MCF 10A (cell line): Measurements from ENCODE around the gene COL16A1. TPM values are rescaled to one million over a fixed set of nuclear protein-coding genes. Genes with fewer than 3 reads are reported as not detected.

Source experiments
- BruUV-seq: library from RNA; stranded (reverse); fragments of 400-500 nt; replicated peaks from 2 replicates; lab custom pipeline; 2021; lab: Mats Ljungman, UMichigan
- CTCF ChIA-PET: fragments of 300-600 bp; sonication (Branson Sonifier 250); formaldehyde crosslinking; extraction: SDS; loops from one replicate; lab custom pipeline; 2021; ENCODE audit warnings: antibody characterized with exemption, inconsistent platforms; lab: Yijun Ruan, JAX
- POLR2A ChIA-PET: fragments of 300-600, 350-650 bp; sonication (Branson Sonifier 250); formaldehyde crosslinking; extraction: SDS; loops from one replicate; lab custom pipeline; 2020; ENCODE audit warnings: antibody characterized with exemption, inconsistent platforms; lab: Yijun Ruan, JAX
- DNase-seq: peaks from one replicate; pipeline ENCODE4 v3.0.0-alpha.2; 2018; ENCODE audit not compliant: unreplicated experiment
- H3K27ac Mint-ChIP-seq: one replicate; pipeline ENCODE4 v1.8.0; 2022; ENCODE audit warnings: mild to moderate bottlenecking, low read depth, mixed read lengths; ENCODE audit not compliant: unreplicated experiment
- H3K27me3 Mint-ChIP-seq: one replicate; pipeline ENCODE4 v1.8.0; 2022; ENCODE audit warnings: mixed read lengths; ENCODE audit not compliant: insufficient read depth, unreplicated experiment
- H3K36me3 Mint-ChIP-seq: one replicate; pipeline ENCODE4 v1.8.0; 2022; ENCODE audit warnings: mild to moderate bottlenecking, moderate library complexity, mixed read lengths; ENCODE audit not compliant: insufficient read depth, unreplicated experiment
- H3K4me1 Mint-ChIP-seq: one replicate; pipeline ENCODE4 v1.8.0; 2022; ENCODE audit warnings: mixed read lengths; ENCODE audit not compliant: insufficient read depth, unreplicated experiment
- H3K4me3 Mint-ChIP-seq: one replicate; pipeline ENCODE4 v1.8.0; 2022; ENCODE audit warnings: mild to moderate bottlenecking, moderate library complexity, mixed read lengths; ENCODE audit not compliant: unreplicated experiment
- H3K9me3 Mint-ChIP-seq: one replicate; pipeline ENCODE4 v1.8.0; 2022; ENCODE audit warnings: mixed read lengths; ENCODE audit not compliant: unreplicated experiment
- intact Hi-C: fragments of 100-400 bp; cut with micrococcal nuclease; formaldehyde crosslinking; loops from 2 replicates; pipeline ENCODE4 v1.14.1; 2022
- total RNA-seq: library from RNA; stranded (reverse); gene quantifications from 2 replicates; pipeline ENCODE4 v1.2.3, GENCODE V29; 2022
- TF ChIP-seq, protein P1 (sequence below): fragments of 200-600 bp; IDR thresholded peaks from one replicate; pipeline ENCODE4 v1.8.0; 2022; ENCODE audit warnings: antibody characterized with exemption, mild to moderate bottlenecking; ENCODE audit not compliant: unreplicated experiment

Gene COL16A1
- total RNA-seq, 1 experiment from 2014 or later: 42.1 TPM

DNA sequence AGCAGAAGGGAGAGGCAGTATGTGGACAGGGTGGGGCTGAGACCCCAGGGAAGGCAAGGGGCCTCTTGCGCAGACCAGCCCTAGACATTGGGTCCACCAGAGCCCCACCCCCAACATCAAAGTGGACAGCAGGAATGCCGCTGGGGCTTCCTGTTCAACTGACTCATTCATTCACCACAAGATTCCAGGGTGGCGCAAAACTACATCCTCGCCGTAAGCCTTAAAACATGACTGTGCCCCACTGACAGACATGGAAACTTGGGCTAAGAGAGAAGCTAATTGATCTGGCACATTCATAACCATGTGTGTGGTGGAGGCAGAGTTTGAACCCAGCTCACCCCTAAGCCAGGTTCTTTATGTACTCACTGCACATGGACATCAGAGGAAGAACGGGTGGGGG lies 14.0 kb downstream of the COL16A1 start:
- BruUV-seq: no TSS peak
- Mint-ChIP-seq H3K4me1 (peaks cover 18% of the 10 kb centered on the region), H3K9me3 (no peaks in the 10 kb centered on the region), H3K27me3 (no peaks in the 10 kb centered on the region), H3K36me3 (peaks cover 16% of the 10 kb centered on the region), H3K4me3 (no peak overlapping the region), H3K27ac (peak overlapping the region; percentile 39)
- ChIA-PET CTCF (interaction anchor here (0.6 to 1.3 kb wide), 3 partner anchors 27 to 92 kb away, joined by 3 read pairs; no protein-coding TSS in a partner anchor), POLR2A (interaction anchor here (0.7 to 2.5 kb wide), 3 partner anchors 11 to 20 kb away, joined by 3 to 15 read pairs (median 4); no protein-coding TSS in a partner anchor)
- intact Hi-C loops: loop anchor here (1.0 kb wide), 1 partner anchor 20 kb away; no protein-coding TSS in a partner anchor
- TF ChIP-seq, protein P1, sequence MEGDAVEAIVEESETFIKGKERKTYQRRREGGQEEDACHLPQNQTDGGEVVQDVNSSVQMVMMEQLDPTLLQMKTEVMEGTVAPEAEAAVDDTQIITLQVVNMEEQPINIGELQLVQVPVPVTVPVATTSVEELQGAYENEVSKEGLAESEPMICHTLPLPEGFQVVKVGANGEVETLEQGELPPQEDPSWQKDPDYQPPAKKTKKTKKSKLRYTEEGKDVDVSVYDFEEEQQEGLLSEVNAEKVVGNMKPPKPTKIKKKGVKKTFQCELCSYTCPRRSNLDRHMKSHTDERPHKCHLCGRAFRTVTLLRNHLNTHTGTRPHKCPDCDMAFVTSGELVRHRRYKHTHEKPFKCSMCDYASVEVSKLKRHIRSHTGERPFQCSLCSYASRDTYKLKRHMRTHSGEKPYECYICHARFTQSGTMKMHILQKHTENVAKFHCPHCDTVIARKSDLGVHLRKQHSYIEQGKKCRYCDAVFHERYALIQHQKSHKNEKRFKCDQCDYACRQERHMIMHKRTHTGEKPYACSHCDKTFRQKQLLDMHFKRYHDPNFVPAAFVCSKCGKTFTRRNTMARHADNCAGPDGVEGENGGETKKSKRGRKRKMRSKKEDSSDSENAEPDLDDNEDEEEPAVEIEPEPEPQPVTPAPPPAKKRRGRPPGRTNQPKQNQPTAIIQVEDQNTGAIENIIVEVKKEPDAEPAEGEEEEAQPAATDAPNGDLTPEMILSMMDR: no peak
- DNase-seq: peak; percentile 95

DNA sequence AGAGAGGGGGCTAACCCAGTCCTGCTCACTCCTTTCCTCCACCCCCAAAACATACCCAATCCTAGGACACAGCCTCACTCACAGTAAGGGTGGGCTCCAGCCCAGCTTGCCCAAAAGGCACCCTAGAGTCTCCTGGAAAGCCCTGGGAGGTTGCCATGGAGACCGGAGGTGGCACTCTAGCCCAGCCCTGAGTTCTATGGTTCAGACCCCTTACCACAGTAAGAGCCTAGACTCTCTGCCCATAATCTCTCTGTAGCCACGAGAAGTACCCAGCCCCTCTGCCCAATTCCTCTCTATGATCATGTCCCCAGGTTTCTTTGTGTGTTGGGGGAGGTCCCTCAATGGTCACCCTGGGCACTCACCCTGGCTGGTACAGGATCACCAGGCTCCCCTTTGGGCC lies 14.4 kb downstream of the COL16A1 start:
- Mint-ChIP-seq H3K27me3 (no peaks in the 10 kb centered on the region), H3K36me3 (peaks cover 18% of the 10 kb centered on the region), H3K9me3 (no peaks in the 10 kb centered on the region), H3K27ac (no peak overlapping the region), H3K4me1 (peaks cover 18% of the 10 kb centered on the region), H3K4me3 (no peak overlapping the region)
- TF ChIP-seq, protein P1: no peak
- POLR2A ChIA-PET: interaction anchor here (1.0 to 2.5 kb wide), 2 partner anchors 11 kb away, joined by 3 to 15 read pairs; no protein-coding TSS in a partner anchor
- CTCF ChIA-PET: interaction anchor here (1.0 to 1.4 kb wide), 2 partner anchors 23 to 56 kb away, joined by 3 to 4 read pairs; no protein-coding TSS in a partner anchor
- intact Hi-C loops: no loop called here
- DNase-seq: no peak
- BruUV-seq: no TSS peak

DNA sequence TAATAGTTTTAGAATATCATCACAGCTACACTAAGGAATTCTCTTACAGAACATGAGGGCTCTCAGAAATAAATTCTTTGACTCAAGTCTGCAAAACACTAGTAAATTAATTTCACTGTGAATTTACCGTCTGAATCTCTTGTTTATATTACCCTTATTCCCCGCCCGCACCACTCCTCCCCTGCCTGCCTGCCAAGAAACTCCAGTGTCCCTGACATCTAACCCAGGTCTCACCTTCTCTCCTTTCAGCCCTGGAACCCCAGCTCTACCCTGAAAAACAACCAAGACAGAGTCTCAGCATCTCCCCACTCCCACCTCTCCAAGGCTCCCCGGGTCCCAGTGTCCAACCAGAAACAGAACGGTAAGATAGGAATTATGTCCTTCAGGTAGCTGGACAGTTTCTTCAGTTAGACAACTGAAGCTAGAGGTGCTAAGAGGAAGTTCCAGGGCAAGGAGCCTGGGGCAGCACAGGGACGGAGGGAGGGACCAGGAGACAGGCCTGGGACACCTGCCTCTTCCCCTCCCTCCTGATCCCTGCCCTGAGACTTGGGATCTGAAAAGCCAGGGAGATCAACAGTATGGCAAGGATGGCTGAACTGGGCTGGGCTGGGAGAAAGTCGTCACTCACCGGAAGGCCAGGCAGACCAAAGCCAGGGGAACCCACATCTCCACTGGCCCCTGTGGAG lies 15.4 kb downstream of the COL16A1 start:
- intact Hi-C loops: no loop called here
- no peaks in the 10 kb centered on the region for H3K27me3 Mint-ChIP-seq
- H3K4me1 Mint-ChIP-seq: peaks cover 18% of the 10 kb centered on the region
- TF ChIP-seq, protein P1: no peak
- H3K4me3 Mint-ChIP-seq: no peak overlapping the region
- POLR2A ChIA-PET: interaction anchor here (1.0 to 2.5 kb wide), 2 partner anchors 10 to 12 kb away, joined by 3 to 15 read pairs; no protein-coding TSS in a partner anchor
- H3K27ac Mint-ChIP-seq: no peak overlapping the region
- peaks cover 18% of the 10 kb centered on the region for H3K36me3 Mint-ChIP-seq
- CTCF ChIA-PET: interaction anchor here (0.6 to 1.4 kb wide), 2 partner anchors 22 to 664 kb away, joined by 4 read pairs; no protein-coding TSS in a partner anchor
- no TSS peak for BruUV-seq
- DNase-seq: no peak
- H3K9me3 Mint-ChIP-seq: no peaks in the 10 kb centered on the region

DNA sequence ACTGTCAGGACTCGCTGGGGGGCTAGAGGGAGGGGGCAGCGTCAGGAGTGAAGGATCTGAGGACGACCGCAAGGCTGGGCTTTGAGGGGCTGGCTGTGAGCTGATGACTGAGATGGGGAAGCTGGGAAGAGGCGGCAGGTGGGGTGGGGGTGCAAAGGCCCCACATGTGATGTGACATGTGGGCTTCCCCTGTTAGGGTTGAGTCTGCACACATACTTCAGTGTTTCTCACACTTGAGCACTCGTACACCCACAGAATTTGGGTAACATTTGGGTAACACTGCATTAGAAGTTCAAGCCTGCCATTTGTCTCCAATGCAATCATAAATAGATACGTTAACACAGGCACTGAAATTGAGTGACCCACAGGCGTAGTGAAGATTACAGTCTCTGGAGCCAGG lies 16.2 kb downstream of the COL16A1 start:
- TF ChIP-seq, protein P1: no peak
- H3K4me3 Mint-ChIP-seq: no peak overlapping the region
- H3K27me3 Mint-ChIP-seq: no peaks in the 10 kb centered on the region
- H3K4me1 Mint-ChIP-seq: peaks cover 18% of the 10 kb centered on the region
- no peak overlapping the region for H3K27ac Mint-ChIP-seq
- POLR2A ChIA-PET: no interaction called here
- H3K36me3 Mint-ChIP-seq: peaks cover 18% of the 10 kb centered on the region
- intact Hi-C loops: no loop called here
- no peaks in the 10 kb centered on the region for H3K9me3 Mint-ChIP-seq
- BruUV-seq: no TSS peak
- CTCF ChIA-PET: interaction anchor here (1.4 kb wide), 1 partner anchor 21 kb away, joined by 4 read pairs; no protein-coding TSS in a partner anchor
- no peak for DNase-seq
